GM12878 (cell line): ENCODE results near the gene DHX16. TPM values are rescaled to one million over a fixed set of nuclear protein-coding genes. Genes with fewer than 3 reads are reported as not detected.
A peak's percentile ranks its signal among the peaks of the same experiment; 100 is the strongest.

Source experiments
- BCL11A ChIP-seq: IDR thresholded peaks from 2 replicates; pipeline ENCODE4 v1.6.1; 2011; ENCODE audit warnings: low read depth, low read length
- BRCA1 ChIP-seq: IDR thresholded peaks from 2 replicates; pipeline ENCODE4 v1.6.1; 2011; ENCODE audit warnings: low read depth, low read length, improper control_type of control experiment
- CEBPB ChIP-seq, 2 experiments: fragments of 150-350 bp in 1 of 2; IDR thresholded peaks; 2 replicates each; pipeline ENCODE4 v1.6.1; 2012 to 2014; ENCODE audit warnings: low read depth in 2 of 2, low read length in 2 of 2, borderline replicate concordance in 1 of 2, inconsistent platforms in 1 of 2
- GATAD2B ChIP-seq: fragments of 450-650 bp; conservative IDR thresholded peaks from 2 replicates; pipeline ENCODE4 v1.6.1; 2017; ENCODE audit warnings: low read depth, mild to moderate bottlenecking, moderate library complexity
- NFXL1 ChIP-seq: fragments of 450-650 bp; IDR thresholded peaks from 2 replicates; pipeline ENCODE4 v1.6.1; 2017; ENCODE audit warnings: antibody characterized with exemption, mild to moderate bottlenecking, borderline replicate concordance
- NKRF ChIP-seq: fragments of 450-650 bp; conservative IDR thresholded peaks from 2 replicates; pipeline ENCODE4 v1.6.1; 2017; ENCODE audit warnings: mild to moderate bottlenecking, moderate library complexity
- NR2C2 ChIP-seq: IDR thresholded peaks from 2 replicates; pipeline ENCODE4 v1.6.1; 2011; ENCODE audit warnings: borderline replicate concordance, low read depth; ENCODE audit not compliant: control insufficient read depth, insufficient read length
- RAD51 ChIP-seq: fragments of 450-650 bp; IDR thresholded peaks from 2 replicates; pipeline ENCODE4 v1.6.1; 2016; ENCODE audit warnings: moderate library complexity, mild to moderate bottlenecking, inconsistent platforms
- RB1 ChIP-seq: fragments of 450-650 bp; formaldehyde crosslinking; IDR thresholded peaks from 2 replicates; pipeline ENCODE4 v1.6.1; 2017; ENCODE audit warnings: mild to moderate bottlenecking, borderline replicate concordance
- SREBF1 ChIP-seq: IDR thresholded peaks from 2 replicates; pipeline ENCODE4 v1.6.1; 2012; ENCODE audit warnings: mild to moderate bottlenecking, low read length
- SUPT20H ChIP-seq: IDR thresholded peaks from 2 replicates; pipeline ENCODE4 v1.6.1; 2011; ENCODE audit warnings: low read depth, mild to moderate bottlenecking, low read length, moderate library complexity, borderline replicate concordance; ENCODE audit not compliant: control insufficient read depth
- TCF3 ChIP-seq: IDR thresholded peaks from 2 replicates; pipeline ENCODE4 v1.6.1; 2012; ENCODE audit warnings: low read depth, mild to moderate bottlenecking, low read length, borderline replicate concordance; ENCODE audit not compliant: insufficient read depth
- TCF7 ChIP-seq: IDR thresholded peaks from 2 replicates; pipeline ENCODE4 v1.6.1; 2014; ENCODE audit warnings: antibody characterized with exemption, borderline replicate concordance
- ZBTB33 ChIP-seq: fragments of 450-650 bp; IDR thresholded peaks from 2 replicates; pipeline ENCODE4 v1.6.1; 2017; ENCODE audit warnings: mild to moderate bottlenecking
- polyA plus RNA-seq, 11 experiments: library from polyadenylated mRNA; depleted of rRNA in 4 of 11; unstranded in 6 of 11; stranded (reverse) in 5 of 11; fragments of >200 nt; fragmentation: Nextera tagmentation in 4 of 11; fragmentation: Illumina TruSeq in 1 of 11; extraction: Ambion mirVana in 4 of 11; extraction: Trizol in 1 of 11; gene quantifications; 1 replicate in 1 of 11; 2 replicates in 10 of 11; pipeline versions ENCODE4 v1.2.1 to v1.2.3, GENCODE V29; 2011 to 2016; ENCODE audit warnings: inconsistent platforms in 2 of 11, missing spikeins in 2 of 11, low read depth in 1 of 11
- total RNA-seq, 4 experiments: library from RNA; depleted of rRNA in 3 of 4; stranded (reverse); fragments of >200 nt in 3 of 4; fragmentation: Illumina TruSeq in 1 of 4; extraction: Trizol in 1 of 4; gene quantifications; 2 replicates each; pipeline versions ENCODE4 v1.2.1 to v1.2.3, GENCODE V29; 2013 to 2021
- TF ChIP-seq, protein P1 (sequence below): IDR thresholded peaks from 2 replicates; pipeline ENCODE4 v1.6.1; 2012; ENCODE audit warnings: low read depth, low read length, improper control_type of control experiment
- TF ChIP-seq, protein P2 (sequence below): fragments of 450-650 bp; formaldehyde crosslinking; IDR thresholded peaks from 2 replicates; pipeline ENCODE4 v1.5.0; 2022; ENCODE audit warnings: mild to moderate bottlenecking, missing genetic modification characterization
- TF ChIP-seq, protein P3 (sequence below): fragments of 450-650 bp; IDR thresholded peaks from 2 replicates; pipeline ENCODE4 v1.6.1; 2016; ENCODE audit warnings: mild to moderate bottlenecking, moderate library complexity, borderline replicate concordance

The DHX16 gene
- total and polyA plus RNA-seq, 10 of the 15 experiments (the other 5 are each of a cell fraction or from before 2014, with no cell fraction given): 10.1 to 41.4 (median 38.3) TPM

- TF ChIP-seq SUPT20H: no peak
- TF ChIP-seq CEBPB (IDR thresholded peaks at IDR 0.05; ENCODE audit: borderline replicate concordance in 1 of 2, low read depth in 2 of 2, low read length in 2 of 2): no peak
- TF ChIP-seq GATAD2B: peak; percentile 63; the same call in 1 of the 2 replicates
- TF ChIP-seq, protein P1, sequence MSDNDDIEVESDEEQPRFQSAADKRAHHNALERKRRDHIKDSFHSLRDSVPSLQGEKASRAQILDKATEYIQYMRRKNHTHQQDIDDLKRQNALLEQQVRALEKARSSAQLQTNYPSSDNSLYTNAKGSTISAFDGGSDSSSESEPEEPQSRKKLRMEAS: peak; percentile 97
- TF ChIP-seq BCL11A: no peak
- TF ChIP-seq NR2C2: no peak
- TF ChIP-seq ZBTB33: no peak
- TF ChIP-seq, protein P2, sequence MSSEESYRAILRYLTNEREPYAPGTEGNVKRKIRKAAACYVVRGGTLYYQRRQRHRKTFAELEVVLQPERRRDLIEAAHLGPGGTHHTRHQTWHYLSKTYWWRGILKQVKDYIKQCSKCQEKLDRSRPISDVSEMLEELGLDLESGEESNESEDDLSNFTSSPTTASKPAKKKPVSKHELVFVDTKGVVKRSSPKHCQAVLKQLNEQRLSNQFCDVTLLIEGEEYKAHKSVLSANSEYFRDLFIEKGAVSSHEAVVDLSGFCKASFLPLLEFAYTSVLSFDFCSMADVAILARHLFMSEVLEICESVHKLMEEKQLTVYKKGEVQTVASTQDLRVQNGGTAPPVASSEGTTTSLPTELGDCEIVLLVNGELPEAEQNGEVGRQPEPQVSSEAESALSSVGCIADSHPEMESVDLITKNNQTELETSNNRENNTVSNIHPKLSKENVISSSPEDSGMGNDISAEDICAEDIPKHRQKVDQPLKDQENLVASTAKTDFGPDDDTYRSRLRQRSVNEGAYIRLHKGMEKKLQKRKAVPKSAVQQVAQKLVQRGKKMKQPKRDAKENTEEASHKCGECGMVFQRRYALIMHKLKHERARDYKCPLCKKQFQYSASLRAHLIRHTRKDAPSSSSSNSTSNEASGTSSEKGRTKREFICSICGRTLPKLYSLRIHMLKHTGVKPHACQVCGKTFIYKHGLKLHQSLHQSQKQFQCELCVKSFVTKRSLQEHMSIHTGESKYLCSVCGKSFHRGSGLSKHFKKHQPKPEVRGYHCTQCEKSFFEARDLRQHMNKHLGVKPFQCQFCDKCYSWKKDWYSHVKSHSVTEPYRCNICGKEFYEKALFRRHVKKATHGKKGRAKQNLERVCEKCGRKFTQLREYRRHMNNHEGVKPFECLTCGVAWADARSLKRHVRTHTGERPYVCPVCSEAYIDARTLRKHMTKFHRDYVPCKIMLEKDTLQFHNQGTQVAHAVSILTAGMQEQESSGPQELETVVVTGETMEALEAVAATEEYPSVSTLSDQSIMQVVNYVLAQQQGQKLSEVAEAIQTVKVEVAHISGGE (CRISPR knock-in tag): no peak
- no peak for TF ChIP-seq TCF7
- 0 out of 2 replicates have a peak, but pooled peaks have one; percentile 3 for TF ChIP-seq TCF3
- TF ChIP-seq RAD51: peak; percentile 90
- 0 out of 2 replicates have a peak, but pooled peaks have one; percentile 51 for TF ChIP-seq RB1
- peak; percentile 81 for TF ChIP-seq NKRF
- no peak for TF ChIP-seq SREBF1
- TF ChIP-seq, protein P3, sequence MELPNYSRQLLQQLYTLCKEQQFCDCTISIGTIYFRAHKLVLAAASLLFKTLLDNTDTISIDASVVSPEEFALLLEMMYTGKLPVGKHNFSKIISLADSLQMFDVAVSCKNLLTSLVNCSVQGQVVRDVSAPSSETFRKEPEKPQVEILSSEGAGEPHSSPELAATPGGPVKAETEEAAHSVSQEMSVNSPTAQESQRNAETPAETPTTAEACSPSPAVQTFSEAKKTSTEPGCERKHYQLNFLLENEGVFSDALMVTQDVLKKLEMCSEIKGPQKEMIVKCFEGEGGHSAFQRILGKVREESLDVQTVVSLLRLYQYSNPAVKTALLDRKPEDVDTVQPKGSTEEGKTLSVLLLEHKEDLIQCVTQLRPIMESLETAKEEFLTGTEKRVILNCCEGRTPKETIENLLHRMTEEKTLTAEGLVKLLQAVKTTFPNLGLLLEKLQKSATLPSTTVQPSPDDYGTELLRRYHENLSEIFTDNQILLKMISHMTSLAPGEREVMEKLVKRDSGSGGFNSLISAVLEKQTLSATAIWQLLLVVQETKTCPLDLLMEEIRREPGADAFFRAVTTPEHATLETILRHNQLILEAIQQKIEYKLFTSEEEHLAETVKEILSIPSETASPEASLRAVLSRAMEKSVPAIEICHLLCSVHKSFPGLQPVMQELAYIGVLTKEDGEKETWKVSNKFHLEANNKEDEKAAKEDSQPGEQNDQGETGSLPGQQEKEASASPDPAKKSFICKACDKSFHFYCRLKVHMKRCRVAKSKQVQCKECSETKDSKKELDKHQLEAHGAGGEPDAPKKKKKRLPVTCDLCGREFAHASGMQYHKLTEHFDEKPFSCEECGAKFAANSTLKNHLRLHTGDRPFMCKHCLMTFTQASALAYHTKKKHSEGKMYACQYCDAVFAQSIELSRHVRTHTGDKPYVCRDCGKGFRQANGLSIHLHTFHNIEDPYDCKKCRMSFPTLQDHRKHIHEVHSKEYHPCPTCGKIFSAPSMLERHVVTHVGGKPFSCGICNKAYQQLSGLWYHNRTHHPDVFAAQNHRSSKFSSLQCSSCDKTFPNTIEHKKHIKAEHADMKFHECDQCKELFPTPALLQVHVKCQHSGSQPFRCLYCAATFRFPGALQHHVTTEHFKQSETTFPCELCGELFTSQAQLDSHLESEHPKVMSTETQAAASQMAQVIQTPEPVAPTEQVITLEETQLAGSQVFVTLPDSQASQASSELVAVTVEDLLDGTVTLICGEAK: no peak
- TF ChIP-seq NFXL1: no peak
- TF ChIP-seq BRCA1: no peak
Observed at GRCh38 chr6:30721198-30722024, 48.6 kb upstream of the DHX16 start (continued).
